AG04450 (cell line): ENCODE measurements around the gene MAP3K5. TPM values are rescaled to one million over a fixed set of nuclear protein-coding genes. Genes with fewer than 3 reads are reported as not detected.
A peak's percentile ranks its signal among the peaks of the same experiment; 100 is the strongest.

Experiments
- CTCF ChIA-PET: fragments of 300-600, 350-600 bp; formaldehyde crosslinking; extraction: SDS; loops from one replicate; lab custom pipeline; 2022; ENCODE audit warnings: antibody characterized with exemption, inconsistent platforms; lab: Charles Lee
- POLR2A ChIA-PET: fragments of 350-600 bp; formaldehyde crosslinking; extraction: SDS; loops from one replicate; lab custom pipeline; 2021; ENCODE audit warnings: antibody characterized with exemption, inconsistent platforms; lab: Yijun Ruan, JAX
- DNase-seq: peaks from one replicate; pipeline ENCODE4 v3.0.0-alpha.2; 2011; ENCODE audit warnings: low read depth, low spot score
- H3K27ac ChIP-seq: one replicate; pipeline ENCODE4 v1.5.1; 2012; ENCODE audit warnings: low read depth, low read length, control low read depth
- H3K27me3 ChIP-seq: one replicate; pipeline ENCODE4 v1.6.0; 2012; ENCODE audit warnings: low read length; ENCODE audit not compliant: control insufficient read depth, insufficient read depth
- H3K4me3 ChIP-seq: 2 replicates; pipeline ENCODE4 v1.5.1; 2011; ENCODE audit warnings: mild to moderate bottlenecking, low read depth, low read length, control low read depth
- H3K9me3 ChIP-seq: 2 replicates; pipeline ENCODE4 v1.5.1; 2012; ENCODE audit warnings: low read length; ENCODE audit not compliant: control insufficient read depth, insufficient read depth
- CTCF ChIP-seq: IDR thresholded peaks from 2 replicates; pipeline ENCODE4 v1.5.1; 2011; ENCODE audit warnings: low read depth, low read length, control low read depth, inconsistent platforms
- polyA plus RNA-seq: library from polyadenylated mRNA; depleted of rRNA; stranded (reverse); fragments of >200 nt; gene quantifications from 2 replicates; pipeline ENCODE4 v1.2.3, GENCODE V29; 2011

Gene MAP3K5
- polyA plus RNA-seq, 1 experiment: 17.0 TPM

DNA sequence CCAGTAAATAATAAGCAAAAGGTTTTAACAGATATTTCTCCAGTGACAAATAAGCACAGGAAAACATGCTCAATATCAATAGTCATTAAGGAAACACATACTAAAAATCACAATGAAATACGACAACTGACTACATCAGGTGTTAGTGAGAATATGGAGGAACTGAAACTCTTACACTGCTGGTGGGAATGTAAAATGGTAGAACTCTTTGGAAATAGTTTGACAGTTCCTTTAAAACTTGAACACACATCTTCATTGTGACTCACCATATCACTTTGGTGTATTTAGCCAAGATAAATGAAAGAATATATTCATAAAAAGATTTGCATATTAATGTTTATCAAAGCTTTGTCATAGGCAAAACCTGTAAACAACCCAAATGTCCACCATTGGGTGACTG, 11.3 kb upstream of the MAP3K5 start:
- no peak overlapping the region for H3K4me3 ChIP-seq
- no peaks in the 10 kb centered on the region for H3K27me3 ChIP-seq
- ChIA-PET POLR2A (no interaction called here), CTCF (interaction anchor here (1.1 to 2.2 kb wide), 3 partner anchors 11 to 159 kb away, joined by 3 to 8 read pairs (median 7); partner anchors contain the start of gene MAP3K5)
- no peak for DNase-seq
- H3K9me3 ChIP-seq: no peaks in the 10 kb centered on the region
- no peak overlapping the region for H3K27ac ChIP-seq
- TF ChIP-seq CTCF: no peak

GRCh38 chr6:136801581-136801980, 9.3 kb upstream of the MAP3K5 start:
- no peak overlapping the region for H3K27ac ChIP-seq
- ChIA-PET POLR2A (no interaction called here), CTCF (interaction anchor here (1.4 to 1.8 kb wide), 2 partner anchors 9 to 157 kb away, joined by 4 to 5 read pairs; partner anchors contain the start of gene MAP3K5)
- no peak for DNase-seq
- no peak overlapping the region for H3K4me3 ChIP-seq
- no peak for TF ChIP-seq CTCF
- H3K27me3 ChIP-seq: no peaks in the 10 kb centered on the region
- no peaks in the 10 kb centered on the region for H3K9me3 ChIP-seq

GRCh38 chr6:136798044-136798443, 5.8 kb upstream of the MAP3K5 start:
- H3K27me3 ChIP-seq: no peaks in the 10 kb centered on the region
- POLR2A ChIA-PET: interaction anchor here (0.5 kb wide), 1 partner anchor 1027 kb away, joined by 7 read pairs; no protein-coding TSS in a partner anchor
- no peak overlapping the region for H3K27ac ChIP-seq
- H3K4me3 ChIP-seq: no peak overlapping the region
- no peak for DNase-seq
- H3K9me3 ChIP-seq: no peaks in the 10 kb centered on the region; the same call in 1 of the 2 replicates
- CTCF ChIA-PET: interaction anchor here (2.5 kb wide), 1 partner anchor 154 kb away, joined by 13 read pairs; no protein-coding TSS in a partner anchor
- TF ChIP-seq CTCF: no peak

GRCh38 chr6:136795996-136796395, 3.7 kb upstream of the MAP3K5 start:
- TF ChIP-seq CTCF: no peak
- Histone ChIP-seq H3K4me3 (no peak overlapping the region), H3K27me3 (no peaks in the 10 kb centered on the region), H3K27ac (peak overlapping the region; percentile 21), H3K9me3 (peaks cover 3% of the 10 kb centered on the region; the same call in 1 of the 2 replicates)
- POLR2A ChIA-PET: no interaction called here
- DNase-seq: peak; percentile 53
- CTCF ChIA-PET: interaction anchor here (3.0 kb wide), 1 partner anchor 152 kb away, joined by 31 read pairs; no protein-coding TSS in a partner anchor

- DNase-seq: no peak
- no peak overlapping the region for H3K4me3 ChIP-seq
- no peak for TF ChIP-seq CTCF
- peaks cover 3% of the 10 kb centered on the region; the same call in 1 of the 2 replicates for H3K9me3 ChIP-seq
- ChIA-PET CTCF (interaction anchor here (0.7 to 3.0 kb wide), 2 partner anchors 151 to 154 kb away, joined by 3 to 31 read pairs; no protein-coding TSS in a partner anchor), POLR2A (no interaction called here)
- peak overlapping the region; percentile 21 for H3K27ac ChIP-seq
- H3K27me3 ChIP-seq: no peaks in the 10 kb centered on the region
Observed at GRCh38 chr6:136795386-136795785, 3.1 kb upstream of the MAP3K5 start.
